Right lobe of liver (tissue), 4 donors: ENCODE measurements around the gene FAM227B.

ENCODE experiments used
- CTCF ChIP-seq, 4 donors: fragments of 200-600 bp in 3 of 4; fragments of 450-650 bp in 1 of 4; IDR thresholded peaks; one replicate each; pipeline versions ENCODE4 v1.5.1 to v1.8.0; 2016 to 2022; ENCODE audit warnings: antibody characterized with exemption in 4 of 4, mild to moderate bottlenecking in 2 of 4
- POLR2A ChIP-seq: fragments of 450-650 bp; IDR thresholded peaks from one replicate; pipeline ENCODE4 v1.6.1; 2017; ENCODE audit warnings: antibody characterized with exemption, mild to moderate bottlenecking
- donor health status: DM: no; HTN: no; CAD: no.
- donor health status: DM: no; HTN: no; CAD: no.
- donor health status: DM: no; HTN: yes; CAD: no.

GRCh38 chr15:49361370-49361769 is 259.2 kb downstream of the FAM227B start:
- TF ChIP-seq CTCF (IDR thresholded peaks at IDR 0.05), result no peak
- no peak for TF ChIP-seq POLR2A
